K562 (cell line): ENCODE results near the gene SRMS. TPM values are rescaled to one million over a fixed set of nuclear protein-coding genes. Genes with fewer than 3 reads are reported as not detected.

Experiments
- ATAC-seq: fragments of 200-7000 bp; cut with Tn5 transposase; 3 replicates; pipeline ENCODE4 v1.9.1; 2020; ENCODE audit warnings: moderate library complexity
- BruUV-seq: library from RNA; stranded (reverse); fragments of 400-500 nt; replicated peaks from 2 replicates; lab custom pipeline; 2021; lab: Mats Ljungman, UMichigan
- CTCF ChIA-PET: fragments of 300-600 bp; formaldehyde crosslinking; extraction: SDS; loops from one replicate; lab custom pipeline; 2021; ENCODE audit warnings: low intra/inter-chr PET ratio; lab: Yijun Ruan, JAX
- POLR2A ChIA-PET: fragments of 300-600, 350-650 bp; sonication (Branson Sonifier 250); formaldehyde crosslinking; extraction: SDS; loops from one replicate; lab custom pipeline; 2021; ENCODE audit warnings: antibody characterized with exemption, inconsistent platforms; lab: Yijun Ruan, JAX
- DNase-seq, 4 experiments: peaks; one replicate each; pipeline versions ENCODE4 v3.0.0 to v3.0.0-alpha.2; 2011 to 2018; ENCODE audit warnings: low spot score in 3 of 4, mixed read lengths in 3 of 4; ENCODE audit errors: extremely low read depth in 1 of 4
- FAIRE-seq: peaks from 2 replicates; lab custom pipeline; 2011; peaks lifted over from hg19 to GRCh38; lab: Jason Lieb, UNC
- H2AFZ ChIP-seq: 2 replicates; pipeline ENCODE4 v1.6.0; 2011; ENCODE audit warnings: low read depth, low read length, control low read depth, inconsistent platforms
- H3K27ac ChIP-seq: fragments of 200-600 bp; 3 replicates; pipeline ENCODE4 v1.8.0; 2011; ENCODE audit warnings: low read depth, mild to moderate bottlenecking, control low read depth, inconsistent platforms, low read length, moderate library complexity, mixed read lengths; ENCODE audit errors: extremely low read depth
- H3K27me3 ChIP-seq, 2 experiments: fragments of 300-600 bp in 1 of 2; 2 replicates in 1 of 2; 3 replicates in 1 of 2; pipeline versions ENCODE4 v1.6.0 to v1.8.0; 2011; ENCODE audit warnings: inconsistent platforms in 2 of 2, low read length in 2 of 2, mild to moderate bottlenecking in 1 of 2, mixed read lengths in 1 of 2, moderate library complexity in 1 of 2; ENCODE audit not compliant: control insufficient read depth in 2 of 2, insufficient read depth in 2 of 2
- H3K36me3 ChIP-seq: fragments of 300-600 bp; 3 replicates; pipeline ENCODE4 v1.8.0; 2011; ENCODE audit warnings: mild to moderate bottlenecking, low read length, inconsistent platforms; ENCODE audit not compliant: control insufficient read depth, insufficient read depth
- H3K4me1 ChIP-seq, 2 experiments: fragments of 200-600 bp in 1 of 2; replicated peaks in 1 of 2; 2 replicates in 1 of 2; 3 replicates in 1 of 2; pipeline versions ENCODE4 v1.5.1 to v1.8.0; 2011; ENCODE audit warnings: inconsistent platforms in 2 of 2, low read length in 2 of 2, mild to moderate bottlenecking in 1 of 2, mixed read lengths in 1 of 2, moderate library complexity in 1 of 2; ENCODE audit not compliant: control insufficient read depth in 2 of 2, insufficient read depth in 2 of 2
- H3K4me2 ChIP-seq: 2 replicates; pipeline ENCODE4 v1.6.1; 2011; ENCODE audit warnings: low read length, control low read depth, inconsistent platforms, mixed read lengths; ENCODE audit not compliant: insufficient read depth
- H3K4me3 ChIP-seq: fragments of 200-600 bp; sonication (generic), shearing (Covaris generic); 2 replicates; pipeline ENCODE4 v1.5.1; 2016; ENCODE audit warnings: control low read depth, inconsistent platforms
- H3K79me2 ChIP-seq: fragments of 200-600 bp; 3 replicates; pipeline ENCODE4 v1.8.0; 2011; ENCODE audit warnings: low read length, inconsistent platforms; ENCODE audit not compliant: control insufficient read depth, insufficient read depth
- H3K9ac ChIP-seq, 2 experiments: 2 replicates each; pipeline versions ENCODE4 v1.6.0 to v1.6.1; 2011; ENCODE audit warnings: low read depth in 2 of 2, low read length in 2 of 2, control low read depth in 1 of 2, inconsistent platforms in 1 of 2, mild to moderate bottlenecking in 1 of 2, mixed read lengths in 1 of 2; ENCODE audit not compliant: insufficient read depth in 1 of 2
- H3K9me1 ChIP-seq: one replicate; pipeline ENCODE4 v1.6.0; 2011; ENCODE audit warnings: inconsistent platforms, mild to moderate bottlenecking, low read length, moderate library complexity; ENCODE audit not compliant: control insufficient read depth, insufficient read depth
- H3K9me3 ChIP-seq: replicated peaks from 2 replicates; pipeline ENCODE4 v1.5.1; 2011; ENCODE audit warnings: low read depth, low read length, inconsistent platforms; ENCODE audit not compliant: control insufficient read depth, insufficient read depth
- H4K20me1 ChIP-seq: replicated peaks from 2 replicates; pipeline ENCODE4 v1.6.1; 2011; ENCODE audit warnings: low read length, inconsistent platforms, mixed read lengths; ENCODE audit not compliant: control insufficient read depth, insufficient read depth
- CBFA2T2 ChIP-seq: fragments of 450-650 bp; conservative IDR thresholded peaks from 2 replicates; pipeline ENCODE4 v1.6.1; 2017; ENCODE audit warnings: mild to moderate bottlenecking
- CEBPZ ChIP-seq: fragments of 150-350 bp; IDR thresholded peaks from 2 replicates; pipeline ENCODE4 v1.6.1; 2014; ENCODE audit warnings: low read depth, mild to moderate bottlenecking, low read length, borderline replicate concordance
- IRF9 ChIP-seq: fragments of 450-650 bp; IDR thresholded peaks from 2 replicates; pipeline ENCODE4 v1.6.1; 2016; ENCODE audit warnings: missing biosample characterization, missing genetic modification characterization
- KDM1A ChIP-seq, 2 experiments: fragments of 450-650 bp; IDR thresholded peaks; 2 replicates each; pipeline ENCODE4 v1.6.1; 2016; ENCODE audit warnings: mild to moderate bottlenecking in 2 of 2
- MAFK ChIP-seq: IDR thresholded peaks from 2 replicates; pipeline ENCODE4 v1.6.1; 2011; ENCODE audit warnings: low read length, improper control_type of control experiment
- TBP ChIP-seq: optimal IDR thresholded peaks from 2 replicates; pipeline ENCODE3; 2011; ENCODE audit warnings: low read depth, low read length, improper control_type of control experiment
- VEZF1 ChIP-seq: fragments of 200-800 bp; sonication (Bioruptor generic); IDR thresholded peaks from 2 replicates; pipeline ENCODE4 v1.6.1; 2017; ENCODE audit warnings: missing genetic modification characterization, missing compliant biosample characterization
- ZNF165 ChIP-seq: fragments of 250-450 bp; sonication (Bioruptor Pico); IDR thresholded peaks from 2 replicates; pipeline ENCODE4 v1.4.0; 2020; ENCODE audit warnings: borderline replicate concordance
- WGBS: fragments of 100-300 bp; shearing (Covaris generic); methylation state at CpG from one replicate; pipeline ENCODE4 v1.1.6; 2016; ENCODE audit warnings: low coverage, mixed read lengths; ENCODE audit not compliant: insufficient coverage; ENCODE audit errors: missing lambda C conversion rate; 5-methylcytosine and 5-hydroxymethylcytosine counted together
- in situ Hi-C: fragments of 300-500 bp; cut with MboI; formaldehyde crosslinking; loops from 4 replicates; pipeline ENCODE4 v1.15.0; 2018; ENCODE audit warnings: inconsistent platforms, mixed read lengths
- intact Hi-C: fragments of 100-400 bp; cut with micrococcal nuclease; formaldehyde crosslinking; loops from 2 replicates; pipeline ENCODE4 v1.14.2; 2022
- polyA plus RNA-seq, 8 experiments: library from polyadenylated mRNA; depleted of rRNA in 4 of 8; stranded (reverse) in 5 of 8; unstranded in 3 of 8; fragments of >200 nt; fragmentation: Nextera tagmentation in 2 of 8; fragmentation: Illumina TruSeq in 1 of 8; extraction: Ambion mirVana in 2 of 8; extraction: Trizol in 1 of 8; gene quantifications; 2 replicates each; pipeline versions ENCODE4 v1.2.1 to v1.2.3, GENCODE V29; 2011 to 2014; ENCODE audit warnings: inconsistent platforms in 1 of 8, missing spikeins in 1 of 8
- total RNA-seq, 7 experiments: library from RNA; depleted of rRNA in 6 of 7; stranded (reverse); fragments of >200 nt in 6 of 7; fragmentation: Illumina TruSeq in 2 of 7; extraction: Trizol in 2 of 7; gene quantifications; 2 replicates each; pipeline versions ENCODE4 v1.2.1 to v1.2.3, GENCODE V29; 2011 to 2021; ENCODE audit warnings: low replicate concordance in 1 of 7

Gene SRMS
- total and polyA plus RNA-seq, 9 of the 15 experiments (the other 6 are each of a cell fraction or from before 2014, with no cell fraction given), result 0.07 TPM; not detected in 8

- DNase-seq (peak in 1 of 4 experiments; percentile 45), FAIRE-seq (no peak)
- Histone ChIP-seq H3K4me3 (no peak overlapping the region), H3K9me1 (no peaks in the 10 kb centered on the region), H3K79me2 (no peaks in the 10 kb centered on the region)
- 17% methylated on average over 14 of the region's 14 CpGs for WGBS
- TF ChIP-seq TBP (peak; percentile 46), KDM1A (IDR thresholded peaks at IDR 0.05) (peak; percentile 26 to 49; a peak in 2 of 4 replicates), ZNF165 (CRISPR knock-in tag) (no peak), MAFK (no peak), VEZF1 (CRISPR knock-in tag) (no peak), CBFA2T2 (0 out of 2 replicates have a peak, but pooled peaks have one; percentile 6), CEBPZ (no peak), IRF9 (no peak)
- TF ChIP-seq, all 486 proteins: peak for 3
- ChIA-PET POLR2A (interaction anchor here (0.5 to 2.9 kb wide), 3 partner anchors 10 to 15 kb away, joined by 3 to 19 read pairs (median 5); partner anchors contain the start of gene PPDPF), CTCF (no interaction called here)
- H3K36me3 ChIP-seq, result no peaks in the 10 kb centered on the region
- no peak overlapping the region for H3K4me2 ChIP-seq
- H2AFZ ChIP-seq, result no peak overlapping the region
- H3K4me1 ChIP-seq, result peaks cover 0 to 56% of the 10 kb centered on the region in 2 experiments; a peak in 2 of 5 replicates
- no peak overlapping the region for H3K27ac ChIP-seq
- intact Hi-C loops (loop anchor here (10.0 kb wide), 2 partner anchors 124 to 174 kb away; partner anchors contain the start of genes ARFRP1, RTEL1, STMN3 and ZGPAT), in situ Hi-C loops (no loop called here)
- peaks cover 0 to 44% of the 10 kb centered on the region in 2 experiments; a peak in 3 of 5 replicates for H3K27me3 ChIP-seq
- no peaks in the 10 kb centered on the region for H3K9me3 ChIP-seq
- no TSS peak for BruUV-seq
- peaks cover 9% of the 10 kb centered on the region; the same call in 1 of the 2 replicates for H4K20me1 ChIP-seq
- no peak for ATAC-seq
- peak overlapping the region in 1 of 2 experiments; percentile 64; a peak in 2 of 4 replicates for H3K9ac ChIP-seq
These were observed 16.8 kb downstream of the SRMS start for GRCh38 chr20:63530788-63531160.
